RCC 7860 (cell line): ENCODE measurements around the gene NUAK1.
"Not testable (repeated sequence)": the region's sequence is repeated elsewhere in the genome, so short reads cannot be mapped to it uniquely, and the experiment has no call there.

ENCODE experiments used
- DNase-seq: peaks from one replicate; pipeline ENCODE4 v3.0.0-alpha.2; 2015; ENCODE audit warnings: low spot score
- FAIRE-seq: peaks from 2 replicates; lab custom pipeline; 2012; peaks lifted over from hg19 to GRCh38; lab: Jason Lieb, UNC

NUAK1 gene

GRCh38 chr12:106039646-106040404, 98.9 kb downstream of the NUAK1 start:
- no peak for DNase-seq
- FAIRE-seq, result no peak

GRCh38 chr12:106039242-106039641, 99.5 kb downstream of the NUAK1 start:
- FAIRE-seq, result no peak
- DNase-seq, result no peak

DNA sequence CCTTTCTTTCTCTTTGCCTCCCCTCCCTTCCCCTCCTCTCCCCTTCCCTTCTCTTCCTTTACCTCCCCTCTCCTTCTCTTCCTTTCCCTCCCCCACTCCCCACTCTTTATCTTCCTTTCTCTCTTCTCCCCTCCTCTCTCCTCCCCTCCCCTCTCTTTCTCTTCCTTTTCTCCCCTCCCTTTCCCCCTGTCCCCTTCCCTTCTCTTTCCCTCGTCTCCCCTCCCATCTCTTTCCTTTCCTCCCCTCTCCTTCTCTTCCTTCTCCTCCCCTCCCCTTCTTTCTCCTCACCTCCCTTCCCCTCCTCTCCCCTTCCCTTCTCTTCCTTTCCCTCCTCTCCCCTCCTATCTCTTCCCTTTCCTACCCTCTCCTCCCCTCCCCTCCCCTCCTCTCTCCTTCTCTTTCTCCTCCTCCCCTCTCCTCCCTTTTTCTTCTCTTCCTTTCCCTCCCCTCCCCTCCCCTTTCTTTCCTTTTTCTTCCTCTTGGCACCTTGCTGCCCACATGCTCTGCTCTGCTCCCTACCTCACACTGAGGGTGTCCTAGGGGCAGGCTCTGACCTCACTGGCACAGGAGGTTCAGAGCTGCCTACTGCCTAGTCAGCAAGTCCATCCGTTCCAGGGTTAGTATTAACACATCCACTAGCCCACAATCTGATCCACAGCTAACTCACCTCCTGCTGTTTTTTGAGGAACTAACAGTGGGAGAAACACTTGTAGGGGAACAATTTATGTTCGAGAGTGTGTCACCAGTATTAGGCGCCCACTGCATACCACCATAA, 101.0 kb downstream of the NUAK1 start:
- DNase-seq, result peak; percentile 19
- no peak for FAIRE-seq

GRCh38 chr12:106035421-106035820, 103.3 kb downstream of the NUAK1 start:
- FAIRE-seq (no peak), DNase-seq (no peak)

DNA sequence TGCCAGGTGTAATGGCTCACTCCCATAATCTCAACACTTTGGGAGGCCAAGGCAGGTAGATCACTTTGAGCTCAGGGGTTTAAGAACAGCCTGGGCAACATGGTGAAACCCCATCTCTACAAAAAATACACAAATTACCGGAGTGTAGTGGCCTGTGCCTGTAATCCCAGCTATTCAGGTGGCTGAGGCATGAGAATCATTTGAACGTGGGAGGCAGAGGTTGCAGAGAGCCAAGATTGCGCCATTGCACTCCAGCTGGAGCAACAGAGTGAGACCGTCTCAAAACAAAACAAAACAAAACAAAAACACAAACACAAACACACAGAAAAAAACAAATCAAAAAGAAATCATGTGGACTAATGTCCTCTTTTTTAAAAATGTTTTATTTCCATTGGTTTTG, 104.4 kb downstream of the NUAK1 start:
- FAIRE-seq, result no peak
- DNase-seq, result no peak

DNA sequence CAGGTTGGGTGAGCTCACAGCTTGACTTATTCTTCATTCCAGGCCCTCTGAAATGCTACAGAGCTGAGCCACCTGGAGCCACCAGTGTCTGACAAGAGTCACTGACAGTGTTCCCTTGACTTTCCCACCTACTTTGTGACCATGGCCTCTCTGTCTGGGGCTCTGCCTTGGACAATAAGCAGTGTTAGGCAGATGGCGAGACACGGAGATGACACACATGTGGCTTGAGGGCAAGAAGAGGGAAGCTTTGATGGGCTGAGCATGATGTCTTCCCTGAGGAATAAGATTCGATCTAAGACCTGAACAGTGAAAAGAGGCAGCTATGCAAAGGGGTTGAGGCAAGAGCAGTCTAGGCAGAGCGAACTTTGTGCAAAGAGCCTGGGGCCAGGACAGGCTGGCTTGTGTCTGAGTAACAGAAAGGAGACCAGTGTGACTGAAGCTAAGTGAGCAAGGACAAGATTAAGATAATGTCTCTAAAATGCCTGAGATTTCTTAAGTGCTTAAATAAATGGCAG, 105.5 kb downstream of the NUAK1 start:
- FAIRE-seq (no peak), DNase-seq (no peak)

DNA sequence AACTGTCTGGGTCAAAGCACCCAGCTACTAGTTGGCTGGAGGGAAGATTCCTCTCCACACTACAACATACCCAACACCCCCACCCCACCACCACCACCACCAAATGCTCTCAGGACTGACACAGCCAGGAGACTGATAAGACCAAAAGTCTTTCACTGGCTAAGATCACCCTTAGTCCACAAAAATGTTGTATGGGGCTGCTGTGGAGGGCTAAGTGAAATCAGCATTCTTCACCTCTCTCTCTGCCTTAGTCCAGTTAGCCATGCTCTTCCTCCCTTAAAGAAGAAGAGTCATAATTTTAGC, 106.2 kb downstream of the NUAK1 start:
- DNase-seq, result no peak
- no peak for FAIRE-seq

GRCh38 chr12:106031761-106032622, 106.8 kb downstream of the NUAK1 start:
- no peak for FAIRE-seq
- DNase-seq, result no peak

- peak; percentile 87 for FAIRE-seq
These were observed 108.3 kb downstream of the NUAK1 start for GRCh38 chr12:106030210-106031071.

GRCh38 chr12:106029532-106029931, 109.2 kb downstream of the NUAK1 start:
- FAIRE-seq, result peak; percentile 30
- no peak for DNase-seq

More at GRCh38 chr12:106030210-106031071, 108.3 kb downstream of the NUAK1 start:
- DNase-seq, result peak; percentile 94

DNA sequence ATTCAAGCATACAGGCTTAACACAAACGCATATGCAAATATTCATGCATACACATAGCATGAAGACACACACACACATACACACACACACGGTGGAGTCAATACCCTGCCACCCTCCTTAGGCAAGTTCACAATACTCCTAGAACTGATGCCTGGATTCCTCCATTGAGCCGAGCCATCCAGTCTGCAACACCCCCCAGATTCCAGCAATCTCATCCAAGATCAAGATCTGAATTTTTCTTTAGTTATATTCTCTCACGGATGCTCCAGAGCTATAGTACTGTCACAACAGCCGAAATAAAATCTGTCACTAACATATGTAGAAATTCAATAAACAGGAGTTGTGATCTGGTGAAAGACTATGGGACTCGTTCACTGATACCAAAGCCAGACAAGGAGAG, 110.8 kb downstream of the NUAK1 start:
- DNase-seq (no peak), FAIRE-seq (no peak)

GRCh38 chr12:106027286-106027685, 111.5 kb downstream of the NUAK1 start:
- no peak for DNase-seq
- FAIRE-seq, result no peak

DNA sequence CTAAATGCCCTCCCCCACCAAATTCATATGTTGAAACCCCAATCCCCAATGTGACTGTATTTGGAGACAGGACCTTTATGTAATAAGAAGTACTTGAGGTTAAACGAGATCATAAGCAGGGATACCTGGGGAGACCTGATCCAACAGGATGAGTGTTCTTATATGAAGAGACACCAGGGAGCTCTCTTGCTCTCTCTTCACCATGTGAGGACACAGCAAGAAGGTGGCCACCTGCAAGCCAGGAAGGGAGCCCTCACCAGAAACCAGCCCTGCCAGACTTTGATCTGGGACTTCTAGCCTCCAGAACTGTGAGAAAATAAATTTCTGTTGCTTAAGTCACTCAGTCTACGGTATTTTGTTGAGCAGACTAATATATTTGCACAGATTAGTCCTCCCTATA, 113.6 kb downstream of the NUAK1 start:
- no peak for DNase-seq
- no peak for FAIRE-seq

DNA sequence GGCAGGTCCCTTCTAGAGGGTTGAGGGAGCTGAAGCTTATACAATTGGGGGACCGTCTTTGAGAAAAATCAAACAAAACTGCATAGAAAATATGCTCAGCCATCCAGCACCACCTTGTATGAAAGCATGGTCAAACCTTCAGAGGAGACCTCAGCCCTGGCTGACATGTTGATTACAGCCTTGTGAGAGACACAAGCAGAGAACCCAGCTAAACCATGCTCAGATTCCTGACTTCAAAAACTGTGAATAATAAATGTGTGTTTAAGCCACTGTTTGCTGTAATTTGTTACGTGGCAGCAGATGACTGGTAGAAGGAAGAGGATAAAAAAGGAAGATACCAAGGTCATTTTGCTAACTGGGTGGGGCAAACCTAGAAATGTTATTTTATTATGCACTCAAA, 115.7 kb downstream of the NUAK1 start:
- peak; percentile 10 for FAIRE-seq
- DNase-seq, result no peak

DNA sequence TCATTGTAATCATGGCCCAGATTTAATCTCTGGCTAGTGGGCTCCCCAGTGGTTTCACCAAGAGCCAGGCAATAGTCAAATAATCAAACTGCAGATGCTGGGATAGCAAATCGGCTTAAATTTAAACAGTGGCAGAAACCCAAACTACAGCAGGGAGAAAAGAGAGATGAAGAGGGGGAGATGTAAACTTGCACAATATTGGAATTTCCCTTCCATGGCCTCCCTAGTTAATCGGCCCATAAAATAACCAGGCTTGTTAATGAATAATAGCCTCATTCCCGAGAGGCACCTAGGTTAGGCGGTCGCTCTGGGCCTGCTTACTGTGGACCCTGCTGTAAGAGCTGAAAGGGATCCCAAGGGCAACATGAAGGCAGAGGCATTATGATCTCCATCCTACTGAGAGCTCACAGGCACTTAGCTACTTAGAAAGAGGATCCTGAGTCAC, 116.2 kb downstream of the NUAK1 start:
- FAIRE-seq, result peak; percentile 89
- peak; percentile 82 for DNase-seq

DNA sequence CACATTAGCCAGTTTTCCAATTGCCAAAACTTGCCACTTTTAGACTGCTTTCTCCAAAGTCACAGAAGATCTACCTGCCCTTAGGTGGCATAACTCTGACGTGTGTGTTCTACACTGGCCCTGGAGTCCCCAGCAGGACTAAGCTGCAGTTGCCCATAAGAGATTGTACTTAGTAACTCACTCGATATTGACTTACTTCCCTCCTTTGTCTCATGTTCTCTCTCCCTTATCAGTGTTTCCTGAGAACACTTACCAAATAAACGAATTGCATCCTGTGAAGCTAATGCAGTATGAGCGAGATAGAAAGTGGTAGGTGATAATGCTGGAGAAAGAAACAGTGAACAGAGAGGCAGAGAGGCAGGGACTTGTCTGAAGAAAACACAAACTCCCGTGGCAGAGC, 117.2 kb downstream of the NUAK1 start:
- DNase-seq, result no peak

GRCh38 chr12:106020736-106021135, 118.0 kb downstream of the NUAK1 start:
- no peak for FAIRE-seq
- DNase-seq, result no peak

More for the DNA sequence above, 117.2 kb downstream of the NUAK1 start:
- FAIRE-seq, result no peak

DNA sequence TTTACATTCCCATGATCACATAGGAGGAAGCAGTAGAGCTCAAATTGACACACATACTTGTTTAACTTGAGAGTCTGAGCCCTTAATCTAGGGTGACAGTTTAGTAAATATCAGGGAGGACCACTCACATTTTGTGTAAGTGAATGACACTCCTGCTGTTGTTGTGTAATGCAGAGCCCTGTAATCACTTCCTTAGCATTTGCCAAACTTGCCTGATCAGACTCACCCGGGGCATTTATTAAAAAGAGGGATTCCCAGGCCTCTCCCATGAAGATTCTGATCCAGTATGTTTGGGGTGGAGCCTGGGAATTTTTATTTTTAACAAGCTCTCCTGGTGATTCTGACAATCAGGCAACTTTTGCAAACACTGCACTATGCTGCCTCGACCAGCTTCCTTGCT, 119.6 kb downstream of the NUAK1 start:
- FAIRE-seq, result no peak
- no peak for DNase-seq

- DNase-seq, result no peak
- no peak for FAIRE-seq
These were observed 120.5 kb downstream of the NUAK1 start for GRCh38 chr12:106018286-106018685.

- not testable (repeated sequence) for DNase-seq, FAIRE-seq
These were observed 122.0 kb downstream of the NUAK1 start for GRCh38 chr12:106016601-106017278.
